GM12875 (cell line): ENCODE data around the gene MED13.

Experiments
- H3K4me3 ChIP-seq: one replicate; pipeline ENCODE4 v1.5.1; 2011; ENCODE audit warnings: low read depth, low read length, control low read depth
- TF ChIP-seq, protein P1 (sequence below): IDR thresholded peaks from 2 replicates; pipeline ENCODE4 v1.5.1; 2011; ENCODE audit warnings: low read depth, mild to moderate bottlenecking, control low read depth, inconsistent platforms, low read length, moderate library complexity, borderline replicate concordance; ENCODE audit not compliant: insufficient read depth

MED13 gene

GRCh38 chr17:62090021-62090824 is 25.1 kb upstream of the MED13 start:
- TF ChIP-seq, protein P1, sequence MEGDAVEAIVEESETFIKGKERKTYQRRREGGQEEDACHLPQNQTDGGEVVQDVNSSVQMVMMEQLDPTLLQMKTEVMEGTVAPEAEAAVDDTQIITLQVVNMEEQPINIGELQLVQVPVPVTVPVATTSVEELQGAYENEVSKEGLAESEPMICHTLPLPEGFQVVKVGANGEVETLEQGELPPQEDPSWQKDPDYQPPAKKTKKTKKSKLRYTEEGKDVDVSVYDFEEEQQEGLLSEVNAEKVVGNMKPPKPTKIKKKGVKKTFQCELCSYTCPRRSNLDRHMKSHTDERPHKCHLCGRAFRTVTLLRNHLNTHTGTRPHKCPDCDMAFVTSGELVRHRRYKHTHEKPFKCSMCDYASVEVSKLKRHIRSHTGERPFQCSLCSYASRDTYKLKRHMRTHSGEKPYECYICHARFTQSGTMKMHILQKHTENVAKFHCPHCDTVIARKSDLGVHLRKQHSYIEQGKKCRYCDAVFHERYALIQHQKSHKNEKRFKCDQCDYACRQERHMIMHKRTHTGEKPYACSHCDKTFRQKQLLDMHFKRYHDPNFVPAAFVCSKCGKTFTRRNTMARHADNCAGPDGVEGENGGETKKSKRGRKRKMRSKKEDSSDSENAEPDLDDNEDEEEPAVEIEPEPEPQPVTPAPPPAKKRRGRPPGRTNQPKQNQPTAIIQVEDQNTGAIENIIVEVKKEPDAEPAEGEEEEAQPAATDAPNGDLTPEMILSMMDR, result no peak
- H3K4me3 ChIP-seq, result no peak overlapping the region

DNA sequence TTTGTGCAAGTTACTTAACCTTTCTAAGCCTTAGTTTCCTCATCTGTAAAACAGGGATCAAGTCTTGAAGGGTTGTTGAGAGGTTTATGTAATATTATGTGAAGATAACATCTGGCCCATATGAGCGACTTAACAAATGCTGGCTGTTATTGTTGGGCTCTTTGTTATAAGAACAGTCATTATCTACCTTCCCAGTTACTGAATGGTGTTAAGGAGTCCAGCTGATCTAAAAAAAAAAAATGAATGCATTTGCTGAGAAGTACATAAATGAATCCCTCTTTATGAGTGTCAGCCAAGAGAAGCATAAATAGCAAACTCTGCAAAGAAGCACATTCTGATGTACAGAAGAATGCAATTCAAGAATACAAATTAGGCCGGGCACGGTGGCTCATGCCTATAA is 24.3 kb upstream of the MED13 start:
- TF ChIP-seq, protein P1, result no peak
- no peak overlapping the region for H3K4me3 ChIP-seq

DNA sequence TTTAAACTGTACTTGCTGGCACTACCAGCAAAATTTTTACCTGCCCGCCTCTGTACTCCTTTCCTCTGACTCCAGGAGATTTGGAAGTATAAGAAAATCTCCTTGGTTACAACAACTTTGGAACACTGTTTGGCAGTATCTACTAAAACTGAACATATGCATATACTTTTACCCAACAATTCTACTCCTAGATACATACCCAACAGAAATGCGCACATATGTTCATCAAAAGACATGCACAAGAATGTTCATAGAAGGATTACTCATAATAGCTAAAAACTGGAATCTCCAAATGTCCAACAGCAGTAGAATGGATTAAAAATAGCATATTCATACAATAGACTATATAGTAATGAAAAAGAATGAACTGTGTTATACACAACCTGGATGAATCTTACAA is 21.7 kb upstream of the MED13 start:
- TF ChIP-seq, protein P1, result no peak
- no peak overlapping the region for H3K4me3 ChIP-seq

DNA sequence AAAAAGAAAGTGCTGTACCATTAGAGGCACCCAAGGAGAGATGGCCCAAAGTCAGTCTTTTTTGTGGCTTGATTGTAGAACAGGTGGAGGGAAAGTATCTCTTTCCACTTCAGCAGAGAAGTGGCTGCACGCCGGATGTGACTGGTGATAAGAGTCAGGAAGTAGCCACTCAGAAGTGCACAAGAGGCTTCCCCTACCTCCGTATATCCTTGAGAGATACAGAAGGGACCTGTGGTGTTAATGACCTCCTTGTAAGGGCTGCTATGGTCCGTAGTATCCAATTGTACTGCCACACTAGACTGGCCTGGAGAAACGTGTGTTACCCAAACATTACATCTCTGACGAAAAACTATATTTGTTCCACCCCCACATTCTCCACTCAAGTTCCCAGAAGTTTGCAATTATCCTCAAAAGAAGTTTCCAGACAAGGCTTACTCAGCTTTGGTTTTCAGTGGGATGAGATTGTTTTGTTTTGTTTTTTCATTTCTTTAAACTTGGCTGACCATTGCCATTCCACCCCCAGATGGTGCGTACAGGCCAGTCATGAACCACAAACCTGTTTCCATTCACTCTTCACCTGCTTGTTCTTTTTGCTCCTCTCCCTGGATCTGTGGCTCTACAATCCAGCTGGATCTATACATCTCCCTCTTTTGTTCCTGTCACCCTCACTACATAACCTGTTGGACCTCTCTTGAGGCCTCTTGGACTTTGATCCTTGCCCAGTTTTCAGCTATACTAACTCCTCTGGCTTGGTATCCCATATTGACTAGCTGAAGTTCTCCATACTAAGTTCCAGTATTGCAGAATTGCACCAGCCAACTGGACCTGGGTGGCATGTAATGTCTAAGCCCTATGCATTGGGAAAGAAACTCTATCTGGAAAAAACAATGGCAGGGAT is 20.7 kb upstream of the MED13 start:
- TF ChIP-seq, protein P1, result no peak
- H3K4me3 ChIP-seq, result no peak overlapping the region

- TF ChIP-seq, protein P1, result no peak
- H3K4me3 ChIP-seq, result no peak overlapping the region
Observed at GRCh38 chr17:62084585-62084984, 19.5 kb upstream of the MED13 start.

DNA sequence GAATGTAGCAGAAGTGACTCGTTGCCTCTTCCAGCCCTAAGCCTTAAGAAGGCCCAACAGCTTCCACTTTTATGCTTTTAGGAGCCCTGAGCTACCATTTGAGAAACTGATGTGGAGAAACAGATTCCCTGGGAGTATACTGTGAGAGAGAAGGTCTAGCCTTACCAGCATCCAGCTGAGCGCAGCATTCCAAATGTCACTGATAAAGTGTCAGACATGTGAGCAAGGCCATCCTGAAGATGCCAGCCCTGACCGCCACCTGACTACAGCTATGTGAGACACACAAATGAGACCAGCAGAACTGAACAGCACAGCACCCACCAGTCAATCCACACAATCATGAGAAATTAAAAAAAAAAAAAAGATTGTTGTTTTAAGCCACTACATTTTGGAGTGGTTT is 18.6 kb upstream of the MED13 start:
- TF ChIP-seq, protein P1, result no peak
- no peak overlapping the region for H3K4me3 ChIP-seq
